HEK293 (cell line): ENCODE results near the gene TNFRSF14.

Source experiments
- CTCF ChIA-PET: fragments of 350-600 bp; formaldehyde crosslinking; extraction: SDS; loops from one replicate; lab custom pipeline; 2021; ENCODE audit warnings: antibody characterized with exemption; lab: Yijun Ruan, JAX
- POLR2A ChIA-PET: fragments of 300-600 bp; formaldehyde crosslinking; extraction: SDS; loops from one replicate; lab custom pipeline; 2020; ENCODE audit warnings: antibody characterized with exemption, inconsistent platforms; lab: Yijun Ruan, JAX
- H3K27ac ChIP-seq: fragments of 200-500 bp; sonication (Bioruptor generic); 2 replicates; pipeline ENCODE4 v1.5.1; 2014; ENCODE audit warnings: low read depth, low read length, control low read depth, inconsistent platforms; ENCODE audit errors: extremely low read depth
- H3K36me3 ChIP-seq, 2 experiments: fragments of 200-500 bp in 1 of 2; sonication (Bioruptor generic) in 1 of 2; 1 replicate in 1 of 2; 2 replicates in 1 of 2; pipeline ENCODE4 v1.5.1; 2014 to 2017; ENCODE audit warnings: inconsistent platforms in 2 of 2, low read length in 2 of 2; ENCODE audit not compliant: control insufficient read depth in 2 of 2, insufficient read depth in 1 of 2
- H3K4me1 ChIP-seq: fragments of 200-500 bp; sonication (Bioruptor generic); 2 replicates; pipeline ENCODE4 v1.5.1; 2014; ENCODE audit warnings: mild to moderate bottlenecking, low read length, inconsistent platforms; ENCODE audit not compliant: control insufficient read depth, insufficient read depth
- H3K4me3 ChIP-seq: 2 replicates; pipeline ENCODE4 v1.5.1; 2011; ENCODE audit warnings: low read depth, mild to moderate bottlenecking, control low read depth, low read length, moderate library complexity
- H3K9me3 ChIP-seq: fragments of 200-500 bp; sonication (Bioruptor generic); 2 replicates; pipeline ENCODE4 v1.5.1; 2014; ENCODE audit warnings: low read depth, low read length, inconsistent platforms; ENCODE audit not compliant: control insufficient read depth, insufficient read depth
- GFI1B ChIP-seq: fragments of 450-650 bp; formaldehyde crosslinking; IDR thresholded peaks from 2 replicates; pipeline ENCODE4 v1.5.1; 2016; ENCODE audit warnings: missing biosample characterization, missing genetic modification characterization
- GLIS1 ChIP-seq: fragments of 450-650 bp; formaldehyde crosslinking; IDR thresholded peaks from 2 replicates; pipeline ENCODE4 v1.5.1; 2016; ENCODE audit warnings: missing biosample characterization, missing genetic modification characterization
- GLIS2 ChIP-seq: fragments of 450-650 bp; formaldehyde crosslinking; IDR thresholded peaks from 2 replicates; pipeline ENCODE4 v1.5.1; 2016; ENCODE audit warnings: missing biosample characterization, missing genetic modification characterization
- KLF1 ChIP-seq: fragments of 450-650 bp; formaldehyde crosslinking; IDR thresholded peaks from 2 replicates; pipeline ENCODE4 v1.5.1; 2016; ENCODE audit warnings: missing biosample characterization, missing genetic modification characterization
- PRDM1 ChIP-seq: fragments of 450-650 bp; formaldehyde crosslinking; IDR thresholded peaks from 2 replicates; pipeline ENCODE4; 2016; ENCODE audit warnings: missing biosample characterization, missing genetic modification characterization
- SCRT1 ChIP-seq: fragments of 450-650 bp; formaldehyde crosslinking; IDR thresholded peaks from 2 replicates; pipeline ENCODE4 v1.5.1; 2016; ENCODE audit warnings: missing biosample characterization, missing genetic modification characterization, borderline replicate concordance
- SP2 ChIP-seq: fragments of 450-650 bp; formaldehyde crosslinking; IDR thresholded peaks from 2 replicates; pipeline ENCODE4 v1.5.1; 2016; ENCODE audit warnings: missing biosample characterization, missing genetic modification characterization
- SP7 ChIP-seq: fragments of 450-650 bp; formaldehyde crosslinking; IDR thresholded peaks from 2 replicates; pipeline ENCODE4 v1.5.1; 2016; ENCODE audit warnings: missing biosample characterization, missing genetic modification characterization
- ZFHX2 ChIP-seq: fragments of 450-650 bp; formaldehyde crosslinking; conservative IDR thresholded peaks from 2 replicates; pipeline ENCODE4 v1.5.1; 2016; ENCODE audit warnings: missing biosample characterization, missing genetic modification characterization
- ZFP3 ChIP-seq: fragments of 450-650 bp; formaldehyde crosslinking; IDR thresholded peaks from 2 replicates; pipeline ENCODE4 v1.5.1; 2016; ENCODE audit warnings: low read depth, missing biosample characterization, missing genetic modification characterization
- ZFP41 ChIP-seq: fragments of 450-650 bp; formaldehyde crosslinking; IDR thresholded peaks from 2 replicates; pipeline ENCODE4 v1.5.1; 2016; ENCODE audit warnings: missing biosample characterization, missing genetic modification characterization, borderline replicate concordance
- ZIC2 ChIP-seq: fragments of 450-650 bp; formaldehyde crosslinking; IDR thresholded peaks from 2 replicates; pipeline ENCODE4 v1.5.1; 2016; ENCODE audit warnings: missing biosample characterization, missing genetic modification characterization
- ZNF112 ChIP-seq: fragments of 450-650 bp; formaldehyde crosslinking; IDR thresholded peaks from 2 replicates; pipeline ENCODE4 v1.5.0; 2017; ENCODE audit warnings: missing biosample characterization, missing genetic modification characterization
- ZNF248 ChIP-seq: fragments of 450-650 bp; formaldehyde crosslinking; IDR thresholded peaks from 2 replicates; pipeline ENCODE4 v1.5.1; 2017; ENCODE audit warnings: missing biosample characterization, missing genetic modification characterization
- ZNF529 ChIP-seq: fragments of 450-650 bp; formaldehyde crosslinking; IDR thresholded peaks from 2 replicates; pipeline ENCODE4 v1.5.1; 2017; ENCODE audit warnings: missing genetic modification characterization, missing biosample characterization; ENCODE audit not compliant: insufficient replicate concordance
- ZNF555 ChIP-seq: fragments of 450-650 bp; formaldehyde crosslinking; conservative IDR thresholded peaks from 2 replicates; pipeline ENCODE4 v1.5.1; 2017; ENCODE audit warnings: missing biosample characterization, mild to moderate bottlenecking, missing genetic modification characterization, inconsistent platforms
- ZNF560 ChIP-seq: fragments of 450-650 bp; formaldehyde crosslinking; IDR thresholded peaks from 2 replicates; pipeline ENCODE4 v1.5.1; 2017; ENCODE audit warnings: missing biosample characterization, missing genetic modification characterization, borderline replicate concordance
- ZNF561 ChIP-seq: fragments of 450-650 bp; IDR thresholded peaks from 2 replicates; pipeline ENCODE4 v1.5.1; 2018; ENCODE audit warnings: missing biosample characterization, missing genetic modification characterization, borderline replicate concordance
- ZNF585B ChIP-seq: fragments of 450-650 bp; formaldehyde crosslinking; IDR thresholded peaks from 2 replicates; pipeline ENCODE4 v1.5.1; 2016; ENCODE audit warnings: missing biosample characterization, missing genetic modification characterization
- ZNF610 ChIP-seq: fragments of 450-650 bp; formaldehyde crosslinking; IDR thresholded peaks from 2 replicates; pipeline ENCODE4 v1.5.1; 2016; ENCODE audit warnings: missing biosample characterization, missing genetic modification characterization, borderline replicate concordance
- ZNF621 ChIP-seq: fragments of 450-650 bp; formaldehyde crosslinking; IDR thresholded peaks from 2 replicates; pipeline ENCODE4 v1.5.1; 2017; ENCODE audit warnings: missing biosample characterization, missing genetic modification characterization
- ZNF623 ChIP-seq: fragments of 450-650 bp; formaldehyde crosslinking; IDR thresholded peaks from 2 replicates; pipeline ENCODE4 v1.5.1; 2016; ENCODE audit warnings: missing biosample characterization, missing genetic modification characterization
- ZNF768 ChIP-seq: fragments of 450-650 bp; formaldehyde crosslinking; IDR thresholded peaks from 2 replicates; pipeline ENCODE4 v1.5.1; 2018; ENCODE audit warnings: missing biosample characterization, mild to moderate bottlenecking, missing genetic modification characterization
- ZNF776 ChIP-seq: fragments of 450-650 bp; formaldehyde crosslinking; IDR thresholded peaks from 2 replicates; pipeline ENCODE4 v1.5.0; 2017; ENCODE audit warnings: missing biosample characterization, missing genetic modification characterization, borderline replicate concordance
- TF ChIP-seq, protein P1 (sequence below): IDR thresholded peaks from 2 replicates; pipeline ENCODE4 v1.6.1; 2011; ENCODE audit warnings: mild to moderate bottlenecking, low read depth, low read length, borderline replicate concordance
- TF ChIP-seq, protein P2 (sequence below): fragments of 450-650 bp; IDR thresholded peaks from 2 replicates; pipeline ENCODE4 v1.5.1; 2018; ENCODE audit warnings: missing biosample characterization, missing genetic modification characterization
- TF ChIP-seq, protein P3 (sequence below): fragments of 450-650 bp; formaldehyde crosslinking; IDR thresholded peaks from 2 replicates; pipeline ENCODE4 v1.5.1; 2016; ENCODE audit warnings: missing biosample characterization, missing genetic modification characterization, borderline replicate concordance

The TNFRSF14 gene

DNA sequence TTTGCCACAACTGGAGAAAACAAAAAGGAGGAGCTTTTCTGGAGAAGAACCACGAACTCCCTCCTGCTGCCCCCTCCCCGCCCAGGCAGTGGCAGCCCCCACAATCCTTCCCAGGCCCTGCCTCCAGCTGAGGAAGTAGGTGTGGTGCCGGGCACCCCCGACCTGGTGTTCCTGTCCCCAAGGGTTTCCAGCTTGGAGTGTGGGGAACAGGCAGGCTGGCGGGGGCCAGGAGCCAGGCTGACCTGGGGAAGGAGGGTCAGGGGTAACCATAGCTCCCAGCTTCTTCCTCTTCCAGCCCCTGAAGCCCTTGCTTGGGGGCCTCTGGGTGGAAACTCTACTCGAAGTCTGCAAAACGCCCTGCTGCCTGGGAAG, 21.9 kb upstream of the TNFRSF14 start:
- 0 out of 2 replicates have a peak, but pooled peaks have one; percentile 8 for TF ChIP-seq ZFHX2 (tag by site-specific recombination)
- TF ChIP-seq ZNF561 (tag by site-specific recombination): no peak
- TF ChIP-seq, all 188 proteins: peak for 1
- H3K9me3 ChIP-seq: no peaks in the 10 kb centered on the region
- H3K36me3 ChIP-seq: no peaks in the 10 kb centered on the region
- H3K4me3 ChIP-seq: no peak overlapping the region
- ChIA-PET CTCF (interaction anchor here (1.2 to 2.9 kb wide), 4 partner anchors 10 to 339 kb away, joined by 3 to 9 read pairs (median 4); partner anchors contain the start of gene FAAP20), POLR2A (interaction anchor here (2.0 kb wide), 1 partner anchor 8 kb away, joined by 16 read pairs; the partner anchor contains the start of gene PANK4)
- H3K27ac ChIP-seq: no peak overlapping the region
- no peaks in the 10 kb centered on the region for H3K4me1 ChIP-seq

DNA sequence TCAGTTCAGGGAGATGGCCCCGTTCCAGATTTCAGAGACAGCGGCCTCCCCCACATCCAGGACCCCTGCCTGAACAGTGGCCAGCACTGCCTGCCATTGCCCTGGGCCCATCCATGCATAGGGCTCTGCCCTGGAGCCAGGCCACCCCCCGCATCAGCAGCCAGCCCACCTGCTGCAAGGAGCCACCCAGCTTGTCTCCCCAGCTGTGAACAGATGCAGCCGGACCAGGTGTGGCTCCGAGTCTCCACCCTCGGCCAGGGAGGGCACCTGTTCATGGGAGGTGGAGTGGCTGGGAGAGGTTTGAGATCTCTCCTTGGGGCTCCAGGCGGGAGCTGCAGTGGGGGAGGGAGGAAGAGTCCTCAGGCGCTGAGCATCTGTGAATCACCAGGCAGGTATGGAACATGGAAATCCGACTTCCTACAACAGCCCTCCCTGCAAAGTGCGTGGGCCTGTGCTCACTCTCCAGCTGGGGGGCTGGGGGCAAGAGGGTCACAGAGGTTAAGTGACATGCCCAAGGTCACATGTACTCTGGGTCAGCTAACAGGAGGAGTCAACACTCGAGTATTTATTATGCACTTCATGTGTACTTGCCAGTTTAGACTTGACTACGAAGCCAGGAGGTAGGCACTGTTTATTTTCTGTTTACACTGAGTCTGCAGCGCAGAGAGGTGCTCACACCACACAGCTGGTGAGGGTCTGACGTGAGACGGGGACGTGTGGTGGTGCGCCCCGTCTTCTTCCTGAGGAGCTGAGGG, 21.3 kb upstream of the TNFRSF14 start:
- H3K36me3 ChIP-seq: no peaks in the 10 kb centered on the region
- POLR2A ChIA-PET: interaction anchor here (0.6 to 2.0 kb wide), 2 partner anchors 8 to 9 kb away, joined by 3 to 16 read pairs; partner anchors contain the start of gene PANK4
- H3K9me3 ChIP-seq: no peaks in the 10 kb centered on the region
- H3K4me1 ChIP-seq: no peaks in the 10 kb centered on the region
- no peak overlapping the region for H3K27ac ChIP-seq
- TF ChIP-seq, protein P1, sequence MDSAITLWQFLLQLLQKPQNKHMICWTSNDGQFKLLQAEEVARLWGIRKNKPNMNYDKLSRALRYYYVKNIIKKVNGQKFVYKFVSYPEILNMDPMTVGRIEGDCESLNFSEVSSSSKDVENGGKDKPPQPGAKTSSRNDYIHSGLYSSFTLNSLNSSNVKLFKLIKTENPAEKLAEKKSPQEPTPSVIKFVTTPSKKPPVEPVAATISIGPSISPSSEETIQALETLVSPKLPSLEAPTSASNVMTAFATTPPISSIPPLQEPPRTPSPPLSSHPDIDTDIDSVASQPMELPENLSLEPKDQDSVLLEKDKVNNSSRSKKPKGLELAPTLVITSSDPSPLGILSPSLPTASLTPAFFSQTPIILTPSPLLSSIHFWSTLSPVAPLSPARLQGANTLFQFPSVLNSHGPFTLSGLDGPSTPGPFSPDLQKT: no peak
- TF ChIP-seq KLF1 (tag by site-specific recombination) (peak; percentile 32), ZNF560 (tag by site-specific recombination) (no peak), ZNF768 (tag by site-specific recombination) (no peak), SP7 (no peak), ZFHX2 (tag by site-specific recombination) (0 out of 2 replicates have a peak, but pooled peaks have one; percentile 32), ZNF529 (tag by site-specific recombination) (no peak), ZNF623 (no peak), SP2 (tag by site-specific recombination) (no peak), ZNF112 (tag by site-specific recombination) (no peak), ZNF248 (tag by site-specific recombination) (no peak), ZNF585B (tag by site-specific recombination) (no peak), ZFP3 (tag by site-specific recombination) (no peak), GLIS2 (peak; percentile 52), ZNF621 (no peak), ZNF561 (tag by site-specific recombination) (no peak), ZNF555 (no peak), SCRT1 (tag by site-specific recombination) (no peak), ZIC2 (tag by site-specific recombination) (peak; percentile 61; the same call in 1 of the 2 replicates), ZNF776 (tag by site-specific recombination) (no peak), ZNF610 (tag by site-specific recombination) (no peak), GFI1B (tag by site-specific recombination) (no peak), GLIS1 (tag by site-specific recombination) (peak; percentile 90), ZFP41 (tag by site-specific recombination) (no peak), PRDM1 (tag by site-specific recombination) (no peak)
- TF ChIP-seq, protein P2, sequence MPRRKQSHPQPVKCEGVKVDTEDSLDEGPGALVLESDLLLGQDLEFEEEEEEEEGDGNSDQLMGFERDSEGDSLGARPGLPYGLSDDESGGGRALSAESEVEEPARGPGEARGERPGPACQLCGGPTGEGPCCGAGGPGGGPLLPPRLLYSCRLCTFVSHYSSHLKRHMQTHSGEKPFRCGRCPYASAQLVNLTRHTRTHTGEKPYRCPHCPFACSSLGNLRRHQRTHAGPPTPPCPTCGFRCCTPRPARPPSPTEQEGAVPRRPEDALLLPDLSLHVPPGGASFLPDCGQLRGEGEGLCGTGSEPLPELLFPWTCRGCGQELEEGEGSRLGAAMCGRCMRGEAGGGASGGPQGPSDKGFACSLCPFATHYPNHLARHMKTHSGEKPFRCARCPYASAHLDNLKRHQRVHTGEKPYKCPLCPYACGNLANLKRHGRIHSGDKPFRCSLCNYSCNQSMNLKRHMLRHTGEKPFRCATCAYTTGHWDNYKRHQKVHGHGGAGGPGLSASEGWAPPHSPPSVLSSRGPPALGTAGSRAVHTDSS (tag by site-specific recombination): no peak
- TF ChIP-seq, protein P3, sequence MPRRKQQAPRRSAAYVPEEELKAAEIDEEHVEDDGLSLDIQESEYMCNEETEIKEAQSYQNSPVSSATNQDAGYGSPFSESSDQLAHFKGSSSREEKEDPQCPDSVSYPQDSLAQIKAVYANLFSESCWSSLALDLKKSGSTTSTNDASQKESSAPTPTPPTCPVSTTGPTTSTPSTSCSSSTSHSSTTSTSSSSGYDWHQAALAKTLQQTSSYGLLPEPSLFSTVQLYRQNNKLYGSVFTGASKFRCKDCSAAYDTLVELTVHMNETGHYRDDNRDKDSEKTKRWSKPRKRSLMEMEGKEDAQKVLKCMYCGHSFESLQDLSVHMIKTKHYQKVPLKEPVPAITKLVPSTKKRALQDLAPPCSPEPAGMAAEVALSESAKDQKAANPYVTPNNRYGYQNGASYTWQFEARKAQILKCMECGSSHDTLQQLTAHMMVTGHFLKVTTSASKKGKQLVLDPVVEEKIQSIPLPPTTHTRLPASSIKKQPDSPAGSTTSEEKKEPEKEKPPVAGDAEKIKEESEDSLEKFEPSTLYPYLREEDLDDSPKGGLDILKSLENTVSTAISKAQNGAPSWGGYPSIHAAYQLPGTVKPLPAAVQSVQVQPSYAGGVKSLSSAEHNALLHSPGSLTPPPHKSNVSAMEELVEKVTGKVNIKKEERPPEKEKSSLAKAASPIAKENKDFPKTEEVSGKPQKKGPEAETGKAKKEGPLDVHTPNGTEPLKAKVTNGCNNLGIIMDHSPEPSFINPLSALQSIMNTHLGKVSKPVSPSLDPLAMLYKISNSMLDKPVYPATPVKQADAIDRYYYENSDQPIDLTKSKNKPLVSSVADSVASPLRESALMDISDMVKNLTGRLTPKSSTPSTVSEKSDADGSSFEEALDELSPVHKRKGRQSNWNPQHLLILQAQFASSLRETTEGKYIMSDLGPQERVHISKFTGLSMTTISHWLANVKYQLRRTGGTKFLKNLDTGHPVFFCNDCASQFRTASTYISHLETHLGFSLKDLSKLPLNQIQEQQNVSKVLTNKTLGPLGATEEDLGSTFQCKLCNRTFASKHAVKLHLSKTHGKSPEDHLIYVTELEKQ: no peak
- no peak overlapping the region for H3K4me3 ChIP-seq
- CTCF ChIA-PET: interaction anchor here (0.6 to 2.9 kb wide), 6 partner anchors 10 to 340 kb away, joined by 3 to 9 read pairs (median 4); partner anchors contain the start of gene FAAP20
